ENCODE results near the gene ETV6. TPM values are rescaled to one million over a fixed set of nuclear protein-coding genes. Genes with fewer than 3 reads are reported as not detected.

ETV6 gene
- polyA plus RNA-seq, 1 donor (not counting 4 experiments of a cell fraction or from before 2014, with no cell fraction given): 5.3 TPM

GRCh38 chr12:11731042-11731357, 81.5 kb downstream of the ETV6 start:
- peak overlapping the region; percentile 79 for H3K27ac ChIP-seq (ENCODE audit: control insufficient read depth, insufficient read depth, low read length)
- no peaks in the 10 kb centered on the region for H4K20me1 ChIP-seq (ENCODE audit: control insufficient read depth, extremely low read depth, insufficient read depth, low read length)
- H3K36me3 ChIP-seq (ENCODE audit: control insufficient read depth in 2 of 2, extremely low read depth in 1 of 2, insufficient read depth in 2 of 2, low read length in 2 of 2): peaks cover 0 to 3% of the 10 kb centered on the region in 2 experiments
- no peaks in the 10 kb centered on the region for H3K9me1 ChIP-seq (ENCODE audit: control insufficient read depth, extremely low read depth, insufficient read depth, low read length)
- no peak for DNase-seq (ENCODE audit: low read depth, low spot score)
- FAIRE-seq: no peak
- no peak overlapping the region for H2AFZ ChIP-seq (ENCODE audit: control insufficient read depth, low read length)
- H3K79me2 ChIP-seq (ENCODE audit: control insufficient read depth, insufficient read depth, low read length): peaks cover 32% of the 10 kb centered on the region
- H3K4me3 ChIP-seq (ENCODE audit: control insufficient read depth in 2 of 3, extremely low read depth in 1 of 3, insufficient read depth in 2 of 3, low read depth in 1 of 3, low read length in 3 of 3): peak overlapping the region in 1 of 3 experiments; percentile 18
- H3K9ac ChIP-seq (ENCODE audit: control insufficient read depth, extremely low read depth, insufficient read depth, low read length): peak overlapping the region; percentile 22
- peaks cover 43% of the 10 kb centered on the region for H3K4me1 ChIP-seq (ENCODE audit: control insufficient read depth, extremely low read depth, insufficient read depth, low read length)
- H3K9me3 ChIP-seq (ENCODE audit: control insufficient read depth, low read depth, low read length): no peaks in the 10 kb centered on the region
- H3K4me2 ChIP-seq (ENCODE audit: control insufficient read depth, extremely low read depth, insufficient read depth, low read depth, low read length): peak overlapping the region; percentile 33
- TF ChIP-seq, protein P1, sequence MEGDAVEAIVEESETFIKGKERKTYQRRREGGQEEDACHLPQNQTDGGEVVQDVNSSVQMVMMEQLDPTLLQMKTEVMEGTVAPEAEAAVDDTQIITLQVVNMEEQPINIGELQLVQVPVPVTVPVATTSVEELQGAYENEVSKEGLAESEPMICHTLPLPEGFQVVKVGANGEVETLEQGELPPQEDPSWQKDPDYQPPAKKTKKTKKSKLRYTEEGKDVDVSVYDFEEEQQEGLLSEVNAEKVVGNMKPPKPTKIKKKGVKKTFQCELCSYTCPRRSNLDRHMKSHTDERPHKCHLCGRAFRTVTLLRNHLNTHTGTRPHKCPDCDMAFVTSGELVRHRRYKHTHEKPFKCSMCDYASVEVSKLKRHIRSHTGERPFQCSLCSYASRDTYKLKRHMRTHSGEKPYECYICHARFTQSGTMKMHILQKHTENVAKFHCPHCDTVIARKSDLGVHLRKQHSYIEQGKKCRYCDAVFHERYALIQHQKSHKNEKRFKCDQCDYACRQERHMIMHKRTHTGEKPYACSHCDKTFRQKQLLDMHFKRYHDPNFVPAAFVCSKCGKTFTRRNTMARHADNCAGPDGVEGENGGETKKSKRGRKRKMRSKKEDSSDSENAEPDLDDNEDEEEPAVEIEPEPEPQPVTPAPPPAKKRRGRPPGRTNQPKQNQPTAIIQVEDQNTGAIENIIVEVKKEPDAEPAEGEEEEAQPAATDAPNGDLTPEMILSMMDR (optimal IDR thresholded peaks at IDR 0.05 in 1 of 3, IDR thresholded peaks at IDR 0.05 in 1 of 3, conservative IDR thresholded peaks at IDR 0.05 in 1 of 3; ENCODE audit: extremely low read depth in 1 of 3, insufficient read depth in 2 of 3, low read length in 3 of 3): no peak
- TF ChIP-seq EZH2 (IDR thresholded peaks at IDR 0.05; ENCODE audit: low read length): no peak
- dilution Hi-C loops (cut with MboI; ENCODE audit: extremely low pct_ligation_motif_present, low sequenced_read_pairs): no loop called here
- H3K27me3 ChIP-seq (ENCODE audit: control insufficient read depth, extremely low read depth, insufficient read depth, low read length): no peaks in the 10 kb centered on the region

DNA sequence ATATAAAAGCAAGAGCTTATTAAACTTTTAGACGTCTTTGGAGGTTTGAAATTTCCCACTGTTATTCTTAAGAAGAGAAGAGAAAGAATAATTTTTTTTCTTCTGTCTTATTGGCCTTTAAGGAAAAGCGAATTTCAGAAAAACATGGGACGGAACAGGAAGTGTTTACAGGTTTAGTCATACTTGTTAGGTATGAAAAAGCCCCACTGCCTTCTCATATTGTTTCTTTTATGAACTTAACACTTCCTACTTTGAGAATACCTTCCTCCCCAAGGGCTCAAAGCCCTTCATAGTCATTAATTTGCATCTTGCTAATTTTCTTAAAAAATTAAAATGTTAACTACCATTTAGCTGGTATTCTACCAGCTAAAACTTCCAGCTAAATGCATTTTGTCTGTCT, 82.0 kb downstream of the ETV6 start:
- Histone ChIP-seq H3K79me2 (ENCODE audit: control insufficient read depth, insufficient read depth, low read length) (peaks cover 29% of the 10 kb centered on the region), H3K9ac (ENCODE audit: control insufficient read depth, extremely low read depth, insufficient read depth, low read length) (no peak overlapping the region), H3K4me3 (ENCODE audit: control insufficient read depth in 2 of 3, extremely low read depth in 1 of 3, insufficient read depth in 2 of 3, low read depth in 1 of 3, low read length in 3 of 3) (no peak overlapping the region), H3K27me3 (ENCODE audit: control insufficient read depth, extremely low read depth, insufficient read depth, low read length) (no peaks in the 10 kb centered on the region), H3K4me2 (ENCODE audit: control insufficient read depth, extremely low read depth, insufficient read depth, low read depth, low read length) (peak overlapping the region; percentile 33), H3K9me3 (ENCODE audit: control insufficient read depth, low read depth, low read length) (no peaks in the 10 kb centered on the region), H4K20me1 (ENCODE audit: control insufficient read depth, extremely low read depth, insufficient read depth, low read length) (no peaks in the 10 kb centered on the region), H3K36me3 (ENCODE audit: control insufficient read depth in 2 of 2, extremely low read depth in 1 of 2, insufficient read depth in 2 of 2, low read length in 2 of 2) (peaks cover 0 to 2% of the 10 kb centered on the region in 2 experiments), H3K27ac (ENCODE audit: control insufficient read depth, insufficient read depth, low read length) (peak overlapping the region; percentile 79), H3K9me1 (ENCODE audit: control insufficient read depth, extremely low read depth, insufficient read depth, low read length) (no peaks in the 10 kb centered on the region), H3K4me1 (ENCODE audit: control insufficient read depth, extremely low read depth, insufficient read depth, low read length) (peaks cover 43% of the 10 kb centered on the region), H2AFZ (ENCODE audit: control insufficient read depth, low read length) (no peak overlapping the region)
- dilution Hi-C loops (cut with MboI; ENCODE audit: extremely low pct_ligation_motif_present, low sequenced_read_pairs): no loop called here
- TF ChIP-seq, protein P1 (optimal IDR thresholded peaks at IDR 0.05 in 1 of 3, IDR thresholded peaks at IDR 0.05 in 1 of 3, conservative IDR thresholded peaks at IDR 0.05 in 1 of 3; ENCODE audit: extremely low read depth in 1 of 3, insufficient read depth in 2 of 3, low read length in 3 of 3): no peak
- no peak for TF ChIP-seq EZH2 (IDR thresholded peaks at IDR 0.05; ENCODE audit: low read length)
- DNase-seq (ENCODE audit: low read depth, low spot score) (no peak), FAIRE-seq (peak; percentile 32)
